HUES6 (cell line): ENCODE data around the gene UQCC5.

ENCODE experiments used
- H3K27ac ChIP-seq: 2 replicates; pipeline ENCODE4 v1.7.0; 2013; ENCODE audit warnings: low read depth, mild to moderate bottlenecking, low read length, inconsistent platforms
- H3K27me3 ChIP-seq: 2 replicates; pipeline ENCODE4 v1.6.1; 2013; ENCODE audit warnings: low read length; ENCODE audit not compliant: control insufficient read depth, insufficient read depth
- H3K36me3 ChIP-seq: 2 replicates; pipeline ENCODE4 v1.6.1; 2013; ENCODE audit warnings: low read length; ENCODE audit not compliant: control insufficient read depth, insufficient read depth
- H3K4me1 ChIP-seq: 2 replicates; pipeline ENCODE4 v1.6.1; 2013; ENCODE audit warnings: low read length; ENCODE audit not compliant: control insufficient read depth, insufficient read depth
- H3K4me3 ChIP-seq: 2 replicates; pipeline ENCODE4 v1.5.1; 2013; ENCODE audit warnings: low read depth, low read length
- H3K9ac ChIP-seq: one replicate; pipeline ENCODE4 v1.6.1; 2013; ENCODE audit warnings: mild to moderate bottlenecking, low read length
- H3K9me3 ChIP-seq: 2 replicates; pipeline ENCODE4 v1.6.1; 2013; ENCODE audit warnings: low read depth, low read length; ENCODE audit not compliant: control insufficient read depth, insufficient read depth

UQCC5 gene

GRCh38 chr3:52506266-52506966 lies 30.0 kb upstream of the UQCC5 start:
- no peak overlapping the region for H3K9ac ChIP-seq

GRCh38 chr3:52507359-52507758 lies 29.0 kb upstream of the UQCC5 start:
- Histone ChIP-seq H3K9ac (no peak overlapping the region), H3K27ac (no peak overlapping the region), H3K36me3 (no peaks in the 10 kb centered on the region), H3K4me3 (no peak overlapping the region), H3K9me3 (no peaks in the 10 kb centered on the region), H3K27me3 (no peaks in the 10 kb centered on the region; the same call in 1 of the 2 replicates), H3K4me1 (peaks cover 1% of the 10 kb centered on the region; the same call in 1 of the 2 replicates)

More at GRCh38 chr3:52506266-52506966, 30.0 kb upstream of the UQCC5 start:
- H3K27me3 ChIP-seq, result no peaks in the 10 kb centered on the region; the same call in 1 of the 2 replicates
- no peaks in the 10 kb centered on the region for H3K36me3 ChIP-seq
- H3K27ac ChIP-seq, result no peak overlapping the region
- H3K4me1 ChIP-seq, result no peaks in the 10 kb centered on the region; the same call in 1 of the 2 replicates
- no peaks in the 10 kb centered on the region for H3K9me3 ChIP-seq
- no peak overlapping the region for H3K4me3 ChIP-seq

GRCh38 chr3:52509753-52510328 lies 26.6 kb upstream of the UQCC5 start:
- H3K9me3 ChIP-seq, result no peaks in the 10 kb centered on the region
- no peak overlapping the region for H3K4me3 ChIP-seq
- H3K27ac ChIP-seq, result no peak overlapping the region
- H3K36me3 ChIP-seq, result no peaks in the 10 kb centered on the region
- H3K9ac ChIP-seq, result no peak overlapping the region
- H3K4me1 ChIP-seq, result peaks cover 7% of the 10 kb centered on the region
- H3K27me3 ChIP-seq, result no peaks in the 10 kb centered on the region; the same call in 1 of the 2 replicates

- Histone ChIP-seq H3K9me3 (no peaks in the 10 kb centered on the region), H3K27ac (no peak overlapping the region), H3K27me3 (no peaks in the 10 kb centered on the region; the same call in 1 of the 2 replicates), H3K36me3 (no peaks in the 10 kb centered on the region), H3K4me3 (no peak overlapping the region), H3K9ac (no peak overlapping the region), H3K4me1 (peaks cover 7% of the 10 kb centered on the region)
Measured at GRCh38 chr3:52511509-52511908, 24.9 kb upstream of the UQCC5 start.

DNA sequence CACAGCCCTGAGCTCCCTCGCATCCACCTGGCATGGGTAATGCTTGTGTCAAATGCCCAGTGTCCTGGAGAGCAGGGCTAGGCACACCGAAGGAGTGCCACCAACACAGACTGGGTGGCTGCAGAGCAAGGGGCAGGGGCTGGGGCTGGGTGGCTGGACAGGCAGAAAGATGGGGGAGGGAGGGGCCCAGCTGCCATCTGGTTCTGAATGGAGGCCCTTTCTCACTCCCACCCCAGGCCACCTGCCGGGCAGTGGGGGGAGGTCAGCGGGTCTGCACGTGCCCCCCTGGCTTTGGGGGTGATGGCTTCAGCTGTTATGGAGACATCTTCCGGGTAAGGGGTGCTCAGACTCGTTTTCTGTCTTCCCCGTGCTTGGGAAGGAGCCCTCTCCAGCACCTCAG lies 24.3 kb upstream of the UQCC5 start:
- H3K27ac ChIP-seq, result no peak overlapping the region
- peaks cover 7% of the 10 kb centered on the region for H3K4me1 ChIP-seq

GRCh38 chr3:52512727-52513126 lies 23.7 kb upstream of the UQCC5 start:
- no peak overlapping the region for H3K27ac ChIP-seq
- H3K4me3 ChIP-seq, result no peak overlapping the region
- H3K4me1 ChIP-seq, result peaks cover 7% of the 10 kb centered on the region
- peaks cover under 1% of the 10 kb centered on the region; the same call in 1 of the 2 replicates for H3K27me3 ChIP-seq
- H3K9ac ChIP-seq, result no peak overlapping the region
- H3K36me3 ChIP-seq, result no peaks in the 10 kb centered on the region
- no peaks in the 10 kb centered on the region for H3K9me3 ChIP-seq

More for the DNA sequence above, 24.3 kb upstream of the UQCC5 start:
- Histone ChIP-seq H3K4me3 (no peak overlapping the region), H3K9ac (no peak overlapping the region), H3K36me3 (no peaks in the 10 kb centered on the region), H3K9me3 (no peaks in the 10 kb centered on the region), H3K27me3 (no peaks in the 10 kb centered on the region; the same call in 1 of the 2 replicates)

- peaks cover 8% of the 10 kb centered on the region for H3K4me1 ChIP-seq
- H3K36me3 ChIP-seq, result no peaks in the 10 kb centered on the region
- no peak overlapping the region for H3K4me3 ChIP-seq
- H3K9me3 ChIP-seq, result no peaks in the 10 kb centered on the region
- H3K27ac ChIP-seq, result no peak overlapping the region
- no peak overlapping the region for H3K9ac ChIP-seq
- H3K27me3 ChIP-seq, result peaks cover 6% of the 10 kb centered on the region; the same call in 1 of the 2 replicates
Measured at GRCh38 chr3:52513281-52513680, 23.1 kb upstream of the UQCC5 start.

- Histone ChIP-seq H3K4me1 (peaks cover 14% of the 10 kb centered on the region), H3K27me3 (peaks cover 9% of the 10 kb centered on the region; the same call in 1 of the 2 replicates), H3K36me3 (no peaks in the 10 kb centered on the region), H3K9me3 (no peaks in the 10 kb centered on the region), H3K9ac (no peak overlapping the region), H3K27ac (no peak overlapping the region), H3K4me3 (no peak overlapping the region)
Measured at GRCh38 chr3:52514576-52514975, 21.8 kb upstream of the UQCC5 start.

- Histone ChIP-seq H3K4me1 (peaks cover 14% of the 10 kb centered on the region), H3K36me3 (no peaks in the 10 kb centered on the region), H3K27ac (no peak overlapping the region), H3K27me3 (peaks cover 9% of the 10 kb centered on the region; the same call in 1 of the 2 replicates), H3K9ac (no peak overlapping the region), H3K9me3 (no peaks in the 10 kb centered on the region), H3K4me3 (no peak overlapping the region)
Measured at GRCh38 chr3:52515192-52515591, 21.2 kb upstream of the UQCC5 start.

- no peaks in the 10 kb centered on the region for H3K36me3 ChIP-seq
Measured at GRCh38 chr3:52516509-52517195, 19.8 kb upstream of the UQCC5 start.

More at GRCh38 chr3:52516509-52517195, 19.8 kb upstream of the UQCC5 start:
- H3K9ac ChIP-seq, result no peak overlapping the region
- H3K27me3 ChIP-seq, result peaks cover 9% of the 10 kb centered on the region; the same call in 1 of the 2 replicates
- no peak overlapping the region for H3K27ac ChIP-seq
- H3K9me3 ChIP-seq, result no peaks in the 10 kb centered on the region
- no peak overlapping the region for H3K4me3 ChIP-seq
- peaks cover 14% of the 10 kb centered on the region for H3K4me1 ChIP-seq
